MM.1S (cell line): ENCODE measurements around the gene CFAP58.
"Not testable (repeated sequence)": the region's sequence is repeated elsewhere in the genome, so short reads cannot be mapped to it uniquely, and the experiment has no call there.

ENCODE experiments used
- DNase-seq: peaks from one replicate; pipeline ENCODE4 v3.0.0-alpha.2; 2015
- H2AFZ ChIP-seq: fragments of 300-600 bp; sonication (generic); 2 replicates; pipeline ENCODE4 v1.6.0; 2016; ENCODE audit warnings: antibody characterized with exemption, low read length
- H3F3A ChIP-seq: fragments of 300-600 bp; sonication (generic); 2 replicates; pipeline ENCODE4 v1.6.1; 2016; ENCODE audit warnings: mild to moderate bottlenecking, antibody characterized with exemption, low read length, moderate library complexity, mixed read lengths; ENCODE audit not compliant: insufficient read depth
- H3K27ac ChIP-seq: fragments of 300-600 bp; sonication (generic); 2 replicates; pipeline ENCODE4 v1.5.1; 2016; ENCODE audit warnings: mild to moderate bottlenecking, low read length
- H3K27me3 ChIP-seq: fragments of 300-600 bp; sonication (generic); replicated peaks from 2 replicates; pipeline ENCODE4 v1.6.0; 2016; ENCODE audit warnings: low read length; ENCODE audit not compliant: insufficient read depth
- H3K36me3 ChIP-seq: fragments of 300-600 bp; sonication (generic); replicated peaks from 2 replicates; pipeline ENCODE4 v1.6.1; 2016; ENCODE audit warnings: mild to moderate bottlenecking, low read length, mixed read lengths; ENCODE audit not compliant: insufficient read depth
- H3K4me1 ChIP-seq: fragments of 300-600 bp; sonication (generic); 2 replicates; pipeline ENCODE4 v1.6.1; 2016; ENCODE audit warnings: low read length, mixed read lengths
- H3K4me2 ChIP-seq: fragments of 300-600 bp; sonication (generic); 2 replicates; pipeline ENCODE4 v1.6.0; 2016; ENCODE audit warnings: low read depth, low read length
- H3K4me3 ChIP-seq: fragments of 300-600 bp; sonication (generic); 2 replicates; pipeline ENCODE4 v1.5.1; 2016; ENCODE audit warnings: low read length, mixed read lengths
- H3K79me2 ChIP-seq: fragments of 300-600 bp; sonication (generic); 2 replicates; pipeline ENCODE4 v1.6.1; 2016; ENCODE audit warnings: mixed run types, low read length, mixed read lengths
- H3K9ac ChIP-seq: fragments of 300-600 bp; sonication (generic); 2 replicates; pipeline ENCODE4 v1.6.1; 2016; ENCODE audit warnings: low read length, mixed read lengths
- H3K9me2 ChIP-seq: fragments of 300-600 bp; sonication (generic); replicated peaks from 2 replicates; pipeline ENCODE4 v1.6.1; 2016; ENCODE audit warnings: mild to moderate bottlenecking, low read length, mixed read lengths; ENCODE audit not compliant: insufficient read depth
- H3K9me3 ChIP-seq: fragments of 300-600 bp; sonication (generic); replicated peaks from 2 replicates; pipeline ENCODE4 v1.6.1; 2016; ENCODE audit warnings: mild to moderate bottlenecking, low read length, mixed read lengths; ENCODE audit not compliant: insufficient read depth
- H4K20me1 ChIP-seq: fragments of 300-600 bp; sonication (generic); 2 replicates; pipeline ENCODE4 v1.6.1; 2016; ENCODE audit warnings: mild to moderate bottlenecking, low read length, moderate library complexity, mixed read lengths; ENCODE audit not compliant: insufficient read depth
- CTCF ChIP-seq: fragments of 300-600 bp; sonication (generic); IDR thresholded peaks from 2 replicates; pipeline ENCODE4 v1.5.1; 2016; ENCODE audit warnings: antibody characterized with exemption, low read length, mixed read lengths
- EZH2 ChIP-seq: fragments of 300-600 bp; sonication (generic); optimal IDR thresholded peaks from 2 replicates; pipeline ENCODE3; 2017; ENCODE audit warnings: low read depth, mild to moderate bottlenecking, antibody characterized with exemption, low read length, mixed read lengths
- EZH2phosphoT487 ChIP-seq: fragments of 300-600 bp; sonication (generic); IDR thresholded peaks from 2 replicates; pipeline ENCODE4 v1.6.1; 2018; ENCODE audit warnings: antibody characterized with exemption, low read length

The CFAP58 gene

GRCh38 chr10:104456802-104457542, 103.3 kb downstream of the CFAP58 start:
- Histone ChIP-seq H3K4me1 (no peaks in the 10 kb centered on the region), H3K36me3 (no peaks in the 10 kb centered on the region), H3K27me3 (no peaks in the 10 kb centered on the region), H2AFZ (no peak overlapping the region), H3K27ac (no peak overlapping the region), H3K9me3 (no peaks in the 10 kb centered on the region), H3F3A (no peaks in the 10 kb centered on the region), H3K9ac (no peak overlapping the region), H3K4me3 (no peak overlapping the region), H3K9me2 (no peaks in the 10 kb centered on the region), H3K79me2 (no peaks in the 10 kb centered on the region), H4K20me1 (no peaks in the 10 kb centered on the region), H3K4me2 (no peak overlapping the region)
- TF ChIP-seq EZH2phosphoT487 (no peak), EZH2 (no peak), CTCF (no peak)
- no peak for DNase-seq

GRCh38 chr10:104457543-104457828, 103.9 kb downstream of the CFAP58 start:
- Histone ChIP-seq H3K4me1 (no peaks in the 10 kb centered on the region), H3K27me3 (no peaks in the 10 kb centered on the region), H3K4me3 (no peak overlapping the region), H3K79me2 (no peaks in the 10 kb centered on the region), H3K27ac (no peak overlapping the region), H3K9ac (no peak overlapping the region), H4K20me1 (no peaks in the 10 kb centered on the region), H3F3A (no peaks in the 10 kb centered on the region), H3K9me2 (no peaks in the 10 kb centered on the region), H3K36me3 (no peaks in the 10 kb centered on the region), H3K9me3 (no peaks in the 10 kb centered on the region), H2AFZ (no peak overlapping the region), H3K4me2 (no peak overlapping the region)
- TF ChIP-seq CTCF (no peak), EZH2 (no peak), EZH2phosphoT487 (no peak)
- no peak for DNase-seq

- H3K9ac ChIP-seq, H2AFZ ChIP-seq, H4K20me1 ChIP-seq, H3K27ac ChIP-seq, H3K27me3 ChIP-seq, H3K9me2 ChIP-seq, H3K79me2 ChIP-seq, H3K4me2 ChIP-seq, H3K4me1 ChIP-seq, H3K36me3 ChIP-seq, DNase-seq, H3F3A ChIP-seq, H3K4me3 ChIP-seq, H3K9me3 ChIP-seq: not testable (repeated sequence)
Observed at GRCh38 chr10:104465575-104465974, 111.9 kb downstream of the CFAP58 start.

- H3K4me1 ChIP-seq, H3F3A ChIP-seq, H3K9me3 ChIP-seq, H3K4me3 ChIP-seq, H2AFZ ChIP-seq, H3K9me2 ChIP-seq, H3K27ac ChIP-seq, H3K4me2 ChIP-seq, H3K27me3 ChIP-seq, H3K9ac ChIP-seq, H3K36me3 ChIP-seq, H4K20me1 ChIP-seq, H3K79me2 ChIP-seq, DNase-seq: not testable (repeated sequence)
Observed at GRCh38 chr10:104468818-104469217, 115.2 kb downstream of the CFAP58 start.
